ENCODE data around the gene CCZ1.
"Not testable (repeated sequence)": the region's sequence is repeated elsewhere in the genome, so short reads cannot be mapped to it uniquely, and the experiment has no call there.

The CCZ1 gene

DNA sequence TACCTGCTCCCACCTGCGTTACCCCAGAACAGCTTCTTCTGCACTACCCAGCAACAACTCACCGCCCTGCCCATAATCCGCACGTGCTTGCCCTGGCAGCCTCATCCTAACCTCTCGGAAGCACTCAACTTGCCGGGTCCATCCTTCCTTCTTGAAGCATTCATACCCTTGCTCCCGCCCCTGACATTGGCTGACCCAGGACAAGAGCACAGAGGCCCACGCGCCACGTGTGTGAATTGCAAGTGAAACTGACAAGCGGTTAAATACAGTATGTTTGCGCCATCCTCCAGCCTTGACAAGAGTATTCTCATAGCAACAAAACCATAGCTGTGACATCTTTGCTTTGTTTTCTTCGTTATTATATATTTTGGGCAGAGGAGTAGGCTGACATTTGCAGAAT lies 28.8 kb upstream of the CCZ1 start:
- no peaks in the 10 kb centered on the region for H4K20me1 ChIP-seq
- no peaks in the 10 kb centered on the region for H3K27me3 ChIP-seq
- no peak overlapping the region for H3K4me3 ChIP-seq
- no peak overlapping the region for H3K4me2 ChIP-seq
- H3K9ac ChIP-seq = no peak overlapping the region
- H3K27ac ChIP-seq = no peak overlapping the region
- no peaks in the 10 kb centered on the region for H3K36me3 ChIP-seq
- no peak for TF ChIP-seq Cebpa-rat (IDR thresholded peaks at IDR 0.05)
- peaks cover 0 to 19% (median 4%) of the 10 kb centered on the region in 10 experiments; a peak in 7 of 20 replicates for H3K4me1 ChIP-seq
- no peaks in the 10 kb centered on the region for H3K9me3 ChIP-seq (replicated peaks in 1 of 11)

GRCh38 chr7:5870311-5870710 lies 28.2 kb upstream of the CCZ1 start:
- H3K4me2 ChIP-seq = no peak overlapping the region
- no peaks in the 10 kb centered on the region for H3K9me3 ChIP-seq (replicated peaks in 1 of 11)
- H4K20me1 ChIP-seq = no peaks in the 10 kb centered on the region
- no peaks in the 10 kb centered on the region for H3K36me3 ChIP-seq
- no peak overlapping the region for H3K9ac ChIP-seq
- no peak overlapping the region for H3K4me3 ChIP-seq
- TF ChIP-seq Cebpa-rat (IDR thresholded peaks at IDR 0.05) = no peak
- H3K4me1 ChIP-seq = peaks cover 0 to 13% (median 2%) of the 10 kb centered on the region in 10 experiments; a peak in 5 of 20 replicates
- no peaks in the 10 kb centered on the region for H3K27me3 ChIP-seq
- no peak overlapping the region for H3K27ac ChIP-seq

DNA sequence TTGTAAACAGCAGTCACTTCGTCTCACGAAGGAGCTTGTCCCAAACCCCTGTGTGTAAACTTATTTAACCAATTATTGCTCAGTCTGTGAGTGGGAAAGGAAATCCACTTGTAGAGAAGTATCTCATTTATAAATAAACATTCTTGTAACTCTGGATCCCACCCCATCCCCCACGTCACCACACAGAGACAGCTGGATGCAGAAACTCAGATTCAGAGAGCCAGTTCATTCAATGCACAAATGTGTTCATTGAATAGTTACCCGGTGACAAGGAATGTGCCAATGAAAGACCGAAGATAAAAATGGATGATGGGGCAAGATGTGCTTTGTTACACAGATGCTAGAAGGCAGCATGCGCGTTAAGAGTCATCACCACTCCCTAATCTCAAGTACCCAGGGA lies 26.2 kb upstream of the CCZ1 start:
- Histone ChIP-seq H3K36me3 (no peaks in the 10 kb centered on the region), H3K4me2 (no peak overlapping the region), H4K20me1 (no peaks in the 10 kb centered on the region), H3K4me1 (no peaks in the 10 kb centered on the region), H3K9ac (no peak overlapping the region), H3K9me3 (replicated peaks in 1 of 11) (no peaks in the 10 kb centered on the region), H3K27ac (no peak overlapping the region), H3K4me3 (no peak overlapping the region), H3K27me3 (no peaks in the 10 kb centered on the region)
- TF ChIP-seq Cebpa-rat (IDR thresholded peaks at IDR 0.05) = no peak

DNA sequence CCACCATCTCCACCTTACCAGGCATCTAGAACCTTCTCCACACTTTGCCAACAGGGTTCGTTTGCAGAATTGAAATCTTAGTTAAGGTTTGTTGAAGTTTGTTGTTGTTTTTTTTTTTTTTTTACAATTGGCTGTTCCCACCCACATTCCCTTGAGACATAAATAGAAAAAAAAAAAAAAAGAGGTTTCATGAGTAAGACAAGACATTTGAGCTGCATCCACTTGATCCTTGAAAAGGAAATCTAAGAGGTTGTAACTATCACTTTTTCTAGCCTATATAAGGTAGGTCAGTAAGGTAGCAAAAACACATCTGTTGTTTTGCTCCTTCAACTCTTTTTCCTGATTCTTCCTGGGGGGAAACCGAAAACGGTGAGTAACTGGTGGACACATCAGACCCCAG lies 18.9 kb upstream of the CCZ1 start:
- not testable (repeated sequence) for H3K27me3 ChIP-seq; H4K20me1 ChIP-seq; H3K36me3 ChIP-seq; H3K9ac ChIP-seq; H3K27ac ChIP-seq; H3K4me1 ChIP-seq; H3K4me2 ChIP-seq; H3K4me3 ChIP-seq; H3K9me3 ChIP-seq (replicated peaks in 1 of 11)

- not testable (repeated sequence) for H3K9me3 ChIP-seq (replicated peaks in 1 of 11); H3K9ac ChIP-seq; H4K20me1 ChIP-seq; H3K27ac ChIP-seq; H3K4me2 ChIP-seq; H3K27me3 ChIP-seq; H3K4me1 ChIP-seq; H3K4me3 ChIP-seq; H3K36me3 ChIP-seq
Observed at GRCh38 chr7:5880106-5880505, 18.4 kb upstream of the CCZ1 start.

- not testable (repeated sequence) for H3K4me1 ChIP-seq; H3K9ac ChIP-seq; H3K36me3 ChIP-seq; H3K4me2 ChIP-seq; H3K4me3 ChIP-seq; H4K20me1 ChIP-seq; H3K9me3 ChIP-seq (replicated peaks in 1 of 11); H3K27me3 ChIP-seq; H3K27ac ChIP-seq
Observed at GRCh38 chr7:5884431-5884830, 14.1 kb upstream of the CCZ1 start.

DNA sequence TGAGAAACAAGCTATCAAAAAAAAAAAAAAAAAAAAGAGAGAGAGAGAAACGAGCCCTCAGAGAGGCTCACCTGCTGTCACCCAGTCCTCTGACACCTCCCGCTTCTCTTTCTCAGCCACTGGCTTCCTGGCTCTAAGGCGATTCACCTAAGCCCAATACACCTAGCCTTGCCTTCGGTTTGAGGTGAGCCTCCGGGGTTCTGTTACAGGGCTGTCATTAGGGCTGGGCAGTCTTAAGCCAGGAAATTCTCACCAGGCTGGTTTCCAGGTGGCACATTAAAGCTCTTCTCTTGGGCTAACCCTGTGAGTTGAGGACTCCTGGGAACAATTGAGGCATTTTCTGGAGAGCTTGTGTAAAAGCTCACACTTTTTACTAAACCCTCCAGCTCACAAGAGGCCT lies 10.5 kb upstream of the CCZ1 start:
- H4K20me1 ChIP-seq; H3K9me3 ChIP-seq (replicated peaks in 1 of 11); H3K4me1 ChIP-seq; H3K27me3 ChIP-seq; H3K36me3 ChIP-seq; H3K4me2 ChIP-seq; H3K27ac ChIP-seq; H3K4me3 ChIP-seq; H3K9ac ChIP-seq: not testable (repeated sequence)

DNA sequence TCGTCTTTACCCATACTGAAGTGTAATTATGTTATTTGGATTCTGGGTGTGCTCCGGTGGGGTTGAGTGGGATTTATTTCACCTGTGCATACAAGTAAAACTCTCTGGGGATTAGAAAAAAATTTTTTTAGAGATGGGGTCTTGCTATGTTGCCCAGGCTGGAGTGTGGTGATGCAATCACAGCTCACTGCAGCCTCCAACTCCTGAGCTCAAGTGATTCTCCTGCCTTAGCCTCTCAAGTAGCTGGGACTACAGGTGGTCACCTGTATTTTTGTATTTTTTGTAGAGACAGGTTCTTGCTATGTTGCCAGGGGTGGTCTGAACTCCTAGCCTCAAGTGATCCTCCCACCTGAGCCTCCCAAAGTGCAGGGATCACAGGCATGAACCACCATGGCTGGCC lies 8.3 kb upstream of the CCZ1 start:
- H3K4me1 ChIP-seq; H4K20me1 ChIP-seq; H3K9ac ChIP-seq; H3K4me3 ChIP-seq; H3K27me3 ChIP-seq; H3K27ac ChIP-seq; H3K4me2 ChIP-seq; H3K9me3 ChIP-seq (replicated peaks in 1 of 11); H3K36me3 ChIP-seq: not testable (repeated sequence)

GRCh38 chr7:5892498-5892897 lies 6.0 kb upstream of the CCZ1 start:
- no peak overlapping the region for H3K27ac ChIP-seq
- H3K9me3 ChIP-seq (replicated peaks in 1 of 11) = no peaks in the 10 kb centered on the region
- H3K4me2 ChIP-seq = no peak overlapping the region
- no peak overlapping the region for H3K9ac ChIP-seq
- H4K20me1 ChIP-seq = no peaks in the 10 kb centered on the region
- TF ChIP-seq Cebpa-rat (IDR thresholded peaks at IDR 0.05) = no peak
- H3K27me3 ChIP-seq = no peaks in the 10 kb centered on the region
- H3K4me1 ChIP-seq = peaks cover 0 to 8% (median 0%) of the 10 kb centered on the region in 10 experiments; a peak in 4 of 20 replicates
- no peaks in the 10 kb centered on the region for H3K36me3 ChIP-seq
- no peak overlapping the region for H3K4me3 ChIP-seq

GRCh38 chr7:5897369-5897919 lies 1.1 kb upstream of the CCZ1 start:
- H3K27me3 ChIP-seq; H4K20me1 ChIP-seq; H3K9me3 ChIP-seq (replicated peaks in 1 of 11); H3K4me1 ChIP-seq; H3K4me3 ChIP-seq; H3K9ac ChIP-seq; H3K27ac ChIP-seq: not testable (repeated sequence)
- H3K4me2 ChIP-seq = 0 out of 22 replicates have a peak overlapping the region, but pooled peaks of 1 of the 11 experiments have one; percentile 46
- peaks cover under 1 to 11% (median 8%) of the 10 kb centered on the region in 11 experiments; a peak in 12 of 22 replicates for H3K36me3 ChIP-seq

GRCh38 chr7:5903002-5903401 lies 4.5 kb downstream of the CCZ1 start:
- not testable (repeated sequence) for H3K27me3 ChIP-seq

GRCh38 chr7:5904726-5905125 lies 6.2 kb downstream of the CCZ1 start:
- H3K4me3 ChIP-seq; H3K27ac ChIP-seq; H3K9me3 ChIP-seq (replicated peaks in 1 of 11); H3K4me1 ChIP-seq; H4K20me1 ChIP-seq; H3K9ac ChIP-seq; H3K4me2 ChIP-seq; H3K27me3 ChIP-seq: not testable (repeated sequence)
- peaks cover 20 to 64% (median 44%) of the 10 kb centered on the region in 11 experiments for H3K36me3 ChIP-seq

More at GRCh38 chr7:5903002-5903401, 4.5 kb downstream of the CCZ1 start:
- not testable (repeated sequence) for H3K27ac ChIP-seq; H4K20me1 ChIP-seq; H3K4me3 ChIP-seq; H3K4me2 ChIP-seq; H3K9me3 ChIP-seq (replicated peaks in 1 of 11); H3K4me1 ChIP-seq; H3K9ac ChIP-seq
- H3K36me3 ChIP-seq = peaks cover 20 to 53% (median 42%) of the 10 kb centered on the region in 11 experiments

DNA sequence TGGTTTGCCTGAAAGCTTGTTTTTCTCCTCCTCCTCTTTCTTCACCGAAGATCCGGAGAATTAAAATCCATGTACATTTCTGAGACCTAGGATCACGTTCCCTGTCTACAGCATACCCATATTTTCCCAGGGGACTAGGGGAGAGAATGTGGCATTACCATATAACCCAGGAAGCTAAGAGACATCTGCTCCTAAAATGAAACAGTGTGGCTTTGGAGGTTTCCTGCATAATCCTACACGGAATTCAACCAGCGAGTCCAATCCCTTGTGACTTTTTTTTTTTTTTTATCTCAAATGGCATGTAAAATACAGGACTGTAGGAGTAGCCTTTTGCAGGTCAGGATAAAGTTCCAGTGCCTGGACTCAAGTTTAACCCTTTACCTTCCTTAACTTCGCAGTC lies 10.3 kb downstream of the CCZ1 start:
- H4K20me1 ChIP-seq; H3K9ac ChIP-seq; H3K27ac ChIP-seq; H3K9me3 ChIP-seq (replicated peaks in 1 of 11); H3K4me3 ChIP-seq; H3K4me1 ChIP-seq; H3K27me3 ChIP-seq; H3K4me2 ChIP-seq: not testable (repeated sequence)
- peaks cover 25 to 65% (median 40%) of the 10 kb centered on the region in 11 experiments for H3K36me3 ChIP-seq

DNA sequence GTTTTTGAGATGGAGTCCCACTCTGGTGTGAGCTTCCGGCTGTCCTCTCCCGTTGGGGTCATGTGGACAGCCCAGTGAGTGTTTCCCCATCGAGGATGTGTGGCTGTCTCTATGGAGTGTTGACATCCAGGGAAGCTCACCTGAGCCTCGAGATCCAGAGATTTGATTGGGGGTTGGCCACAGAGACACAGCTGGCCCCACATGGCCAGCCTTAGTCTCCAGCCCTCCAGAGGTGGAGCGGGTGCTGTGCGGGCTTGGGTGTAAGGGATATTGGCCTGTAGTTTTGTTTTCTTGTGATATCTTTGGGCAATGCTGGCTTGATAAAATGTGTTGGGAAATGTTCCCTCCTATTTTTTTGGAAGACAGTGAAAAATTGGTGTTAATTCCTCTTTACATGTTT lies 18.0 kb downstream of the CCZ1 start:
- H3K4me1 ChIP-seq; H4K20me1 ChIP-seq; H3K4me2 ChIP-seq; H3K9me3 ChIP-seq (replicated peaks in 1 of 11); H3K4me3 ChIP-seq; H3K27ac ChIP-seq; H3K9ac ChIP-seq; H3K27me3 ChIP-seq: not testable (repeated sequence)
- peaks cover 0 to 21% (median 4%) of the 10 kb centered on the region in 11 experiments; a peak in 16 of 22 replicates for H3K36me3 ChIP-seq
